IMR-90 (cell line): ENCODE data around the gene DNMT3A. TPM values are rescaled to one million over a fixed set of nuclear protein-coding genes. Genes with fewer than 3 reads are reported as not detected.

ENCODE experiments used
- ATAC-seq: fragments of 200-7000 bp; cut with Tn5 transposase; 2 replicates; pipeline ENCODE4 v1.9.1; 2020; ENCODE audit warnings: low read depth, mild to moderate bottlenecking, moderate library complexity
- BruUV-seq: library from RNA; stranded (reverse); fragments of 400-500 nt; replicated peaks from 2 replicates; lab custom pipeline; 2021; lab: Mats Ljungman, UMichigan
- CTCF ChIA-PET: fragments of 300-600 bp; formaldehyde crosslinking; extraction: SDS; loops from one replicate; lab custom pipeline; 2021; ENCODE audit warnings: antibody characterized with exemption; lab: Yijun Ruan, JAX
- POLR2A ChIA-PET: fragments of 300-600 bp; sonication (Branson Sonifier 250); formaldehyde crosslinking; loops from one replicate; lab custom pipeline; 2022; ENCODE audit warnings: antibody characterized with exemption; ENCODE audit not compliant: unreplicated experiment; lab: Charles Lee
- DNase-seq: peaks from one replicate; pipeline ENCODE4 v3.0.0; 2013
- H2AFZ ChIP-seq: replicated peaks from 2 replicates; pipeline ENCODE3; 2013; ENCODE audit warnings: low read length, mild to moderate bottlenecking; ENCODE audit not compliant: poor library complexity
- H2AK5ac ChIP-seq: 2 replicates; pipeline ENCODE4 v1.6.1; 2013; ENCODE audit warnings: low read depth, low read length, inconsistent platforms
- H2AK9ac ChIP-seq: replicated peaks from 2 replicates; pipeline ENCODE3; 2013; ENCODE audit warnings: mild to moderate bottlenecking, low read depth, low read length, moderate library complexity; ENCODE audit not compliant: poor library complexity
- H2BK120ac ChIP-seq: 2 replicates; pipeline ENCODE4 v1.6.1; 2013; ENCODE audit warnings: low read depth, low read length, inconsistent platforms
- H2BK15ac ChIP-seq: 3 replicates; pipeline ENCODE4 v1.6.1; 2013; ENCODE audit warnings: low read depth, low read length, inconsistent platforms
- H2BK20ac ChIP-seq: 2 replicates; pipeline ENCODE4 v1.6.1; 2013; ENCODE audit warnings: low read depth, mild to moderate bottlenecking, inconsistent platforms, low read length, moderate library complexity
- H2BK5ac ChIP-seq: 2 replicates; pipeline ENCODE4 v1.6.1; 2013; ENCODE audit warnings: mild to moderate bottlenecking, low read depth, low read length, inconsistent platforms; ENCODE audit not compliant: poor library complexity, severe bottlenecking
- H3K14ac ChIP-seq: replicated peaks from 2 replicates; pipeline ENCODE4 v1.6.1; 2013; ENCODE audit warnings: low read depth, low read length, inconsistent platforms
- H3K18ac ChIP-seq: 2 replicates; pipeline ENCODE4 v1.6.1; 2013; ENCODE audit warnings: low read depth, low read length, control low read depth
- H3K23ac ChIP-seq: 2 replicates; pipeline ENCODE4 v1.6.1; 2013; ENCODE audit warnings: low read depth, low read length, inconsistent platforms
- H3K27ac ChIP-seq: 2 replicates; pipeline ENCODE4 v1.5.1; 2013; ENCODE audit warnings: mild to moderate bottlenecking, control low read depth, low read length; ENCODE audit not compliant: insufficient read depth
- H3K27me3 ChIP-seq: 2 replicates; pipeline ENCODE4 v1.6.1; 2013; ENCODE audit warnings: low read length; ENCODE audit not compliant: control insufficient read depth, insufficient read depth
- H3K36me3 ChIP-seq: 2 replicates; pipeline ENCODE4 v1.6.1; 2013; ENCODE audit warnings: low read length, mixed read lengths; ENCODE audit not compliant: control insufficient read depth, insufficient read depth
- H3K4ac ChIP-seq: 2 replicates; pipeline ENCODE4 v1.6.1; 2013; ENCODE audit warnings: low read depth, low read length, inconsistent platforms
- H3K4me1 ChIP-seq: 2 replicates; pipeline ENCODE4 v1.6.1; 2013; ENCODE audit warnings: low read length, mixed read lengths; ENCODE audit not compliant: control insufficient read depth, insufficient read depth
- H3K4me2 ChIP-seq: 2 replicates; pipeline ENCODE4 v1.6.1; 2013; ENCODE audit warnings: low read depth, mild to moderate bottlenecking, control low read depth, low read length, moderate library complexity
- H3K4me3 ChIP-seq: 2 replicates; pipeline ENCODE4 v1.5.1; 2013; ENCODE audit warnings: low read depth, mild to moderate bottlenecking, control low read depth, low read length, moderate library complexity; ENCODE audit not compliant: insufficient read depth
- H3K56ac ChIP-seq: 2 replicates; pipeline ENCODE4 v1.6.1; 2013; ENCODE audit warnings: low read length, inconsistent platforms; ENCODE audit not compliant: insufficient read depth; ENCODE audit errors: extremely low read depth
- H3K79me1 ChIP-seq, 2 experiments: 2 replicates each; pipeline ENCODE4 v1.6.1; 2013; ENCODE audit warnings: low read length in 2 of 2, inconsistent platforms in 1 of 2, low read depth in 1 of 2
- H3K9ac ChIP-seq: 2 replicates; pipeline ENCODE4 v1.6.1; 2013; ENCODE audit warnings: low read depth, low read length, control low read depth
- H3K9me1 ChIP-seq: 2 replicates; pipeline ENCODE4 v1.6.1; 2013; ENCODE audit warnings: low read length, inconsistent platforms; ENCODE audit not compliant: insufficient read depth
- H3K9me3 ChIP-seq: 2 replicates; pipeline ENCODE4 v1.6.1; 2013; ENCODE audit warnings: low read length; ENCODE audit not compliant: control insufficient read depth, insufficient read depth
- H4K20me1 ChIP-seq: 2 replicates; pipeline ENCODE4 v1.6.1; 2013; ENCODE audit warnings: low read length, inconsistent platforms; ENCODE audit not compliant: insufficient read depth
- H4K5ac ChIP-seq: 2 replicates; pipeline ENCODE4 v1.6.1; 2013; ENCODE audit warnings: mild to moderate bottlenecking, low read depth, low read length, control low read depth
- H4K8ac ChIP-seq, 2 experiments: 2 replicates each; pipeline ENCODE4 v1.6.1; 2013; ENCODE audit warnings: low read depth in 2 of 2, low read length in 2 of 2, control low read depth in 1 of 2, inconsistent platforms in 1 of 2
- H4K91ac ChIP-seq: 2 replicates; pipeline ENCODE4 v1.6.1; 2013; ENCODE audit warnings: low read depth, low read length, inconsistent platforms; ENCODE audit not compliant: insufficient read depth
- BHLHE40 ChIP-seq: fragments of 150-350 bp; IDR thresholded peaks from 2 replicates; pipeline ENCODE4 v1.6.1; 2016; ENCODE audit warnings: mild to moderate bottlenecking, low read depth, low read length
- CEBPB ChIP-seq: IDR thresholded peaks from 2 replicates; pipeline ENCODE4 v1.6.1; 2012; ENCODE audit warnings: low read depth, low read length, improper control_type of control experiment
- CHD1 ChIP-seq: IDR thresholded peaks from 2 replicates; pipeline ENCODE4 v1.6.1; 2012; ENCODE audit warnings: low read depth, low read length, improper control_type of control experiment
- FOS ChIP-seq: fragments of 150-350 bp; IDR thresholded peaks from 2 replicates; pipeline ENCODE4 v1.6.1; 2016; ENCODE audit warnings: low read depth, low read length
- MAFK ChIP-seq: IDR thresholded peaks from 2 replicates; pipeline ENCODE4 v1.6.1; 2012; ENCODE audit warnings: low read depth, low read length, improper control_type of control experiment
- MAZ ChIP-seq: IDR thresholded peaks from 2 replicates; pipeline ENCODE4 v1.6.1; 2012; ENCODE audit warnings: low read depth, mild to moderate bottlenecking, low read length, improper control_type of control experiment, moderate library complexity, borderline replicate concordance
- MXI1 ChIP-seq: IDR thresholded peaks from 2 replicates; pipeline ENCODE4 v1.6.1; 2012; ENCODE audit warnings: low read depth, mild to moderate bottlenecking, low read length, moderate library complexity, borderline replicate concordance
- NFE2L2 ChIP-seq: fragments of 150-350 bp; IDR thresholded peaks from 2 replicates; pipeline ENCODE4 v1.6.1; 2016; ENCODE audit warnings: low read depth, mild to moderate bottlenecking, low read length
- POLR2A ChIP-seq: IDR thresholded peaks from 2 replicates; pipeline ENCODE4 v1.6.1; 2012; ENCODE audit warnings: mild to moderate bottlenecking, low read depth, low read length
- RAD21 ChIP-seq: IDR thresholded peaks from 2 replicates; pipeline ENCODE4 v1.6.1; 2012; ENCODE audit warnings: low read length, improper control_type of control experiment
- RCOR1 ChIP-seq: IDR thresholded peaks from 2 replicates; pipeline ENCODE4 v1.6.1; 2012; ENCODE audit warnings: mild to moderate bottlenecking, low read length, improper control_type of control experiment; ENCODE audit not compliant: insufficient replicate concordance
- RFX5 ChIP-seq: IDR thresholded peaks from 2 replicates; pipeline ENCODE4 v1.8.0; 2012; ENCODE audit warnings: low read depth, mild to moderate bottlenecking, low read length, moderate library complexity
- SMC3 ChIP-seq: fragments of 150-350 bp; IDR thresholded peaks from 2 replicates; pipeline ENCODE4 v1.6.1; 2016; ENCODE audit warnings: low read depth, mild to moderate bottlenecking, antibody characterized with exemption, low read length, moderate library complexity
- USF2 ChIP-seq: fragments of 150-350 bp; IDR thresholded peaks from 2 replicates; pipeline ENCODE4 v1.6.1; 2017; ENCODE audit warnings: mild to moderate bottlenecking, antibody characterized with exemption, low read length, low read depth
- WGBS, 2 experiments: methylation state at CpG; one replicate each; pipeline versions ENCODE4 v1.1.5 to v1.1.7; 2013; ENCODE audit warnings: missing lambda C conversion rate in 2 of 2; ENCODE audit not compliant: insufficient read length in 1 of 2; ENCODE audit errors: extremely low coverage in 2 of 2; 5-methylcytosine and 5-hydroxymethylcytosine counted together
- dilution Hi-C: fragments of 300-500 bp; cut with HindIII; formaldehyde crosslinking; loops from one replicate; pipeline ENCODE4 v1.14.3; 2018; ENCODE audit warnings: low sequenced_read_pairs; ENCODE audit not compliant: unreplicated experiment
- in situ Hi-C: fragments of 300-500 bp; cut with MboI; formaldehyde crosslinking; loops from 3 replicates; pipeline ENCODE4 v1.14.3; 2019; ENCODE audit warnings: low sequenced_read_pairs, inconsistent platforms, mixed read lengths
- intact Hi-C: fragments of 100-400 bp; cut with micrococcal nuclease; formaldehyde crosslinking; loops from 2 replicates; pipeline ENCODE4 v1.10.0; 2022
- polyA plus RNA-seq, 3 experiments: library from polyadenylated mRNA; depleted of rRNA; stranded (reverse); fragments of >200 nt; gene quantifications; 2 replicates each; pipeline ENCODE4 v1.2.3, GENCODE V29; 2012; ENCODE audit warnings: low replicate concordance in 1 of 3
- total RNA-seq: library from RNA; depleted of rRNA; stranded (reverse); fragments of >200 nt; gene quantifications from 2 replicates; pipeline ENCODE4 v1.2.3, GENCODE V29; 2012
- TF ChIP-seq, protein P1 (sequence below): conservative IDR thresholded peaks from 2 replicates; pipeline ENCODE4 v1.5.1; 2012; ENCODE audit warnings: mild to moderate bottlenecking, low read depth, low read length, improper control_type of control experiment
- TF ChIP-seq, protein P2 (sequence below): fragments of 150-350 bp; IDR thresholded peaks from 2 replicates; pipeline ENCODE4 v1.6.1; 2016; ENCODE audit warnings: low read depth, mild to moderate bottlenecking, low read length, moderate library complexity, borderline replicate concordance

Gene DNMT3A
- total and polyA plus RNA-seq, 2 of the 4 experiments (the other 2 are of a cell fraction), result 4.4 to 9.7 TPM

- dilution Hi-C loops, result no loop called here
- Histone ChIP-seq H3K18ac (no peak overlapping the region), H3K56ac (no peak overlapping the region), H3K9me3 (no peaks in the 10 kb centered on the region), H3K4me3 (no peak overlapping the region), H3K36me3 (no peaks in the 10 kb centered on the region), H3K4me1 (no peaks in the 10 kb centered on the region), H3K23ac (no peak overlapping the region), H2BK120ac (no peak overlapping the region), H4K8ac (no peak overlapping the region), H3K14ac (no peak overlapping the region), H3K27ac (no peak overlapping the region), H3K27me3 (peaks cover 4% of the 10 kb centered on the region), H3K4me2 (no peak overlapping the region), H4K5ac (no peak overlapping the region), H4K20me1 (no peaks in the 10 kb centered on the region), H2AK9ac (no peak overlapping the region), H2BK15ac (no peak overlapping the region), H3K9ac (no peak overlapping the region), H2BK5ac (no peak overlapping the region), H2AFZ (no peak overlapping the region), H3K4ac (no peak overlapping the region), H4K91ac (no peak overlapping the region), H3K79me1 (no peaks in the 10 kb centered on the region), H2AK5ac (no peak overlapping the region), H2BK20ac (no peak overlapping the region), H3K9me1 (no peaks in the 10 kb centered on the region)
- intact Hi-C loops, result no loop called here
- POLR2A ChIA-PET, result no interaction called here
- in situ Hi-C loops, result no loop called here
- WGBS, 2 experiments, result 82% methylated on average over 4 of the region's 9 CpGs; no CpG with 5 or more reads in 1 of the 2 experiments
- CTCF ChIA-PET, result no interaction called here
- ATAC-seq, result no peak
- no TSS peak for BruUV-seq
- no peak for DNase-seq
- TF ChIP-seq RAD21 (no peak), MXI1 (no peak), MAZ (no peak), MAFK (no peak), CEBPB (no peak), NFE2L2 (no peak), BHLHE40 (no peak), USF2 (no peak), POLR2A (no peak), RCOR1 (no peak), CHD1 (no peak), SMC3 (no peak), FOS (no peak), RFX5 (no peak)
- TF ChIP-seq, protein P1, sequence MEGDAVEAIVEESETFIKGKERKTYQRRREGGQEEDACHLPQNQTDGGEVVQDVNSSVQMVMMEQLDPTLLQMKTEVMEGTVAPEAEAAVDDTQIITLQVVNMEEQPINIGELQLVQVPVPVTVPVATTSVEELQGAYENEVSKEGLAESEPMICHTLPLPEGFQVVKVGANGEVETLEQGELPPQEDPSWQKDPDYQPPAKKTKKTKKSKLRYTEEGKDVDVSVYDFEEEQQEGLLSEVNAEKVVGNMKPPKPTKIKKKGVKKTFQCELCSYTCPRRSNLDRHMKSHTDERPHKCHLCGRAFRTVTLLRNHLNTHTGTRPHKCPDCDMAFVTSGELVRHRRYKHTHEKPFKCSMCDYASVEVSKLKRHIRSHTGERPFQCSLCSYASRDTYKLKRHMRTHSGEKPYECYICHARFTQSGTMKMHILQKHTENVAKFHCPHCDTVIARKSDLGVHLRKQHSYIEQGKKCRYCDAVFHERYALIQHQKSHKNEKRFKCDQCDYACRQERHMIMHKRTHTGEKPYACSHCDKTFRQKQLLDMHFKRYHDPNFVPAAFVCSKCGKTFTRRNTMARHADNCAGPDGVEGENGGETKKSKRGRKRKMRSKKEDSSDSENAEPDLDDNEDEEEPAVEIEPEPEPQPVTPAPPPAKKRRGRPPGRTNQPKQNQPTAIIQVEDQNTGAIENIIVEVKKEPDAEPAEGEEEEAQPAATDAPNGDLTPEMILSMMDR, result no peak
- TF ChIP-seq, protein P2, sequence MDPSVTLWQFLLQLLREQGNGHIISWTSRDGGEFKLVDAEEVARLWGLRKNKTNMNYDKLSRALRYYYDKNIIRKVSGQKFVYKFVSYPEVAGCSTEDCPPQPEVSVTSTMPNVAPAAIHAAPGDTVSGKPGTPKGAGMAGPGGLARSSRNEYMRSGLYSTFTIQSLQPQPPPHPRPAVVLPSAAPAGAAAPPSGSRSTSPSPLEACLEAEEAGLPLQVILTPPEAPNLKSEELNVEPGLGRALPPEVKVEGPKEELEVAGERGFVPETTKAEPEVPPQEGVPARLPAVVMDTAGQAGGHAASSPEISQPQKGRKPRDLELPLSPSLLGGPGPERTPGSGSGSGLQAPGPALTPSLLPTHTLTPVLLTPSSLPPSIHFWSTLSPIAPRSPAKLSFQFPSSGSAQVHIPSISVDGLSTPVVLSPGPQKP, result no peak
Measured at GRCh38 chr2:25367296-25367695, 25.6 kb upstream of the DNMT3A start.
